IMR-90 (cell line): ENCODE results near the gene CCDC148. TPM values are rescaled to one million over a fixed set of nuclear protein-coding genes. Genes with fewer than 3 reads are reported as not detected.

Source experiments
- ATAC-seq: fragments of 200-7000 bp; cut with Tn5 transposase; 2 replicates; pipeline ENCODE4 v1.9.1; 2020; ENCODE audit warnings: low read depth, mild to moderate bottlenecking, moderate library complexity
- BruUV-seq: library from RNA; stranded (reverse); fragments of 400-500 nt; replicated peaks from 2 replicates; lab custom pipeline; 2021; lab: Mats Ljungman, UMichigan
- CTCF ChIA-PET: fragments of 300-600 bp; formaldehyde crosslinking; extraction: SDS; loops from one replicate; lab custom pipeline; 2021; ENCODE audit warnings: antibody characterized with exemption; lab: Yijun Ruan, JAX
- POLR2A ChIA-PET: fragments of 300-600 bp; sonication (Branson Sonifier 250); formaldehyde crosslinking; loops from one replicate; lab custom pipeline; 2022; ENCODE audit warnings: antibody characterized with exemption; ENCODE audit not compliant: unreplicated experiment; lab: Charles Lee
- DNase-seq: peaks from one replicate; pipeline ENCODE4 v3.0.0; 2013
- H2AFZ ChIP-seq: replicated peaks from 2 replicates; pipeline ENCODE3; 2013; ENCODE audit warnings: low read length, mild to moderate bottlenecking; ENCODE audit not compliant: poor library complexity
- H2AK5ac ChIP-seq: 2 replicates; pipeline ENCODE4 v1.6.1; 2013; ENCODE audit warnings: low read depth, low read length, inconsistent platforms
- H2AK9ac ChIP-seq: replicated peaks from 2 replicates; pipeline ENCODE3; 2013; ENCODE audit warnings: mild to moderate bottlenecking, low read depth, low read length, moderate library complexity; ENCODE audit not compliant: poor library complexity
- H2BK120ac ChIP-seq: 2 replicates; pipeline ENCODE4 v1.6.1; 2013; ENCODE audit warnings: low read depth, low read length, inconsistent platforms
- H2BK15ac ChIP-seq: 3 replicates; pipeline ENCODE4 v1.6.1; 2013; ENCODE audit warnings: low read depth, low read length, inconsistent platforms
- H2BK20ac ChIP-seq: 2 replicates; pipeline ENCODE4 v1.6.1; 2013; ENCODE audit warnings: low read depth, mild to moderate bottlenecking, inconsistent platforms, low read length, moderate library complexity
- H2BK5ac ChIP-seq: 2 replicates; pipeline ENCODE4 v1.6.1; 2013; ENCODE audit warnings: mild to moderate bottlenecking, low read depth, low read length, inconsistent platforms; ENCODE audit not compliant: poor library complexity, severe bottlenecking
- H3K14ac ChIP-seq: replicated peaks from 2 replicates; pipeline ENCODE4 v1.6.1; 2013; ENCODE audit warnings: low read depth, low read length, inconsistent platforms
- H3K18ac ChIP-seq: 2 replicates; pipeline ENCODE4 v1.6.1; 2013; ENCODE audit warnings: low read depth, low read length, control low read depth
- H3K23ac ChIP-seq: 2 replicates; pipeline ENCODE4 v1.6.1; 2013; ENCODE audit warnings: low read depth, low read length, inconsistent platforms
- H3K27ac ChIP-seq: 2 replicates; pipeline ENCODE4 v1.5.1; 2013; ENCODE audit warnings: mild to moderate bottlenecking, control low read depth, low read length; ENCODE audit not compliant: insufficient read depth
- H3K27me3 ChIP-seq: 2 replicates; pipeline ENCODE4 v1.6.1; 2013; ENCODE audit warnings: low read length; ENCODE audit not compliant: control insufficient read depth, insufficient read depth
- H3K36me3 ChIP-seq: 2 replicates; pipeline ENCODE4 v1.6.1; 2013; ENCODE audit warnings: low read length, mixed read lengths; ENCODE audit not compliant: control insufficient read depth, insufficient read depth
- H3K4ac ChIP-seq: 2 replicates; pipeline ENCODE4 v1.6.1; 2013; ENCODE audit warnings: low read depth, low read length, inconsistent platforms
- H3K4me1 ChIP-seq: 2 replicates; pipeline ENCODE4 v1.6.1; 2013; ENCODE audit warnings: low read length, mixed read lengths; ENCODE audit not compliant: control insufficient read depth, insufficient read depth
- H3K4me2 ChIP-seq: 2 replicates; pipeline ENCODE4 v1.6.1; 2013; ENCODE audit warnings: low read depth, mild to moderate bottlenecking, control low read depth, low read length, moderate library complexity
- H3K4me3 ChIP-seq: 2 replicates; pipeline ENCODE4 v1.5.1; 2013; ENCODE audit warnings: low read depth, mild to moderate bottlenecking, control low read depth, low read length, moderate library complexity; ENCODE audit not compliant: insufficient read depth
- H3K56ac ChIP-seq: 2 replicates; pipeline ENCODE4 v1.6.1; 2013; ENCODE audit warnings: low read length, inconsistent platforms; ENCODE audit not compliant: insufficient read depth; ENCODE audit errors: extremely low read depth
- H3K79me1 ChIP-seq, 2 experiments: 2 replicates each; pipeline ENCODE4 v1.6.1; 2013; ENCODE audit warnings: low read length in 2 of 2, inconsistent platforms in 1 of 2, low read depth in 1 of 2
- H3K9ac ChIP-seq: 2 replicates; pipeline ENCODE4 v1.6.1; 2013; ENCODE audit warnings: low read depth, low read length, control low read depth
- H3K9me1 ChIP-seq: 2 replicates; pipeline ENCODE4 v1.6.1; 2013; ENCODE audit warnings: low read length, inconsistent platforms; ENCODE audit not compliant: insufficient read depth
- H3K9me3 ChIP-seq: 2 replicates; pipeline ENCODE4 v1.6.1; 2013; ENCODE audit warnings: low read length; ENCODE audit not compliant: control insufficient read depth, insufficient read depth
- H4K20me1 ChIP-seq: 2 replicates; pipeline ENCODE4 v1.6.1; 2013; ENCODE audit warnings: low read length, inconsistent platforms; ENCODE audit not compliant: insufficient read depth
- H4K5ac ChIP-seq: 2 replicates; pipeline ENCODE4 v1.6.1; 2013; ENCODE audit warnings: mild to moderate bottlenecking, low read depth, low read length, control low read depth
- H4K8ac ChIP-seq, 2 experiments: 2 replicates each; pipeline ENCODE4 v1.6.1; 2013; ENCODE audit warnings: low read depth in 2 of 2, low read length in 2 of 2, control low read depth in 1 of 2, inconsistent platforms in 1 of 2
- H4K91ac ChIP-seq: 2 replicates; pipeline ENCODE4 v1.6.1; 2013; ENCODE audit warnings: low read depth, low read length, inconsistent platforms; ENCODE audit not compliant: insufficient read depth
- BHLHE40 ChIP-seq: fragments of 150-350 bp; IDR thresholded peaks from 2 replicates; pipeline ENCODE4 v1.6.1; 2016; ENCODE audit warnings: mild to moderate bottlenecking, low read depth, low read length
- CEBPB ChIP-seq: IDR thresholded peaks from 2 replicates; pipeline ENCODE4 v1.6.1; 2012; ENCODE audit warnings: low read depth, low read length, improper control_type of control experiment
- CHD1 ChIP-seq: IDR thresholded peaks from 2 replicates; pipeline ENCODE4 v1.6.1; 2012; ENCODE audit warnings: low read depth, low read length, improper control_type of control experiment
- CTCF ChIP-seq: conservative IDR thresholded peaks from 2 replicates; pipeline ENCODE4 v1.5.1; 2012; ENCODE audit warnings: mild to moderate bottlenecking, low read depth, low read length, improper control_type of control experiment
- ELK1 ChIP-seq: fragments of 150-350 bp; IDR thresholded peaks from 2 replicates; pipeline ENCODE4 v1.6.1; 2016; ENCODE audit warnings: low read depth, mild to moderate bottlenecking, low read length, moderate library complexity, borderline replicate concordance
- FOS ChIP-seq: fragments of 150-350 bp; IDR thresholded peaks from 2 replicates; pipeline ENCODE4 v1.6.1; 2016; ENCODE audit warnings: low read depth, low read length
- MAFK ChIP-seq: IDR thresholded peaks from 2 replicates; pipeline ENCODE4 v1.6.1; 2012; ENCODE audit warnings: low read depth, low read length, improper control_type of control experiment
- MAZ ChIP-seq: IDR thresholded peaks from 2 replicates; pipeline ENCODE4 v1.6.1; 2012; ENCODE audit warnings: low read depth, mild to moderate bottlenecking, low read length, improper control_type of control experiment, moderate library complexity, borderline replicate concordance
- MXI1 ChIP-seq: IDR thresholded peaks from 2 replicates; pipeline ENCODE4 v1.6.1; 2012; ENCODE audit warnings: low read depth, mild to moderate bottlenecking, low read length, moderate library complexity, borderline replicate concordance
- NFE2L2 ChIP-seq: fragments of 150-350 bp; IDR thresholded peaks from 2 replicates; pipeline ENCODE4 v1.6.1; 2016; ENCODE audit warnings: low read depth, mild to moderate bottlenecking, low read length
- POLR2A ChIP-seq: IDR thresholded peaks from 2 replicates; pipeline ENCODE4 v1.6.1; 2012; ENCODE audit warnings: mild to moderate bottlenecking, low read depth, low read length
- RAD21 ChIP-seq: IDR thresholded peaks from 2 replicates; pipeline ENCODE4 v1.6.1; 2012; ENCODE audit warnings: low read length, improper control_type of control experiment
- RCOR1 ChIP-seq: IDR thresholded peaks from 2 replicates; pipeline ENCODE4 v1.6.1; 2012; ENCODE audit warnings: mild to moderate bottlenecking, low read length, improper control_type of control experiment; ENCODE audit not compliant: insufficient replicate concordance
- RFX5 ChIP-seq: IDR thresholded peaks from 2 replicates; pipeline ENCODE4 v1.8.0; 2012; ENCODE audit warnings: low read depth, mild to moderate bottlenecking, low read length, moderate library complexity
- SMC3 ChIP-seq: fragments of 150-350 bp; IDR thresholded peaks from 2 replicates; pipeline ENCODE4 v1.6.1; 2016; ENCODE audit warnings: low read depth, mild to moderate bottlenecking, antibody characterized with exemption, low read length, moderate library complexity
- USF2 ChIP-seq: fragments of 150-350 bp; IDR thresholded peaks from 2 replicates; pipeline ENCODE4 v1.6.1; 2017; ENCODE audit warnings: mild to moderate bottlenecking, antibody characterized with exemption, low read length, low read depth
- WGBS, 2 experiments: methylation state at CpG; one replicate each; pipeline versions ENCODE4 v1.1.5 to v1.1.7; 2013; ENCODE audit warnings: missing lambda C conversion rate in 2 of 2; ENCODE audit not compliant: insufficient read length in 1 of 2; ENCODE audit errors: extremely low coverage in 2 of 2; 5-methylcytosine and 5-hydroxymethylcytosine counted together
- dilution Hi-C: fragments of 300-500 bp; cut with HindIII; formaldehyde crosslinking; loops from one replicate; pipeline ENCODE4 v1.14.3; 2018; ENCODE audit warnings: low sequenced_read_pairs; ENCODE audit not compliant: unreplicated experiment
- in situ Hi-C: fragments of 300-500 bp; cut with MboI; formaldehyde crosslinking; loops from 3 replicates; pipeline ENCODE4 v1.14.3; 2019; ENCODE audit warnings: low sequenced_read_pairs, inconsistent platforms, mixed read lengths
- intact Hi-C: fragments of 100-400 bp; cut with micrococcal nuclease; formaldehyde crosslinking; loops from 2 replicates; pipeline ENCODE4 v1.10.0; 2022
- polyA plus RNA-seq, 3 experiments: library from polyadenylated mRNA; depleted of rRNA; stranded (reverse); fragments of >200 nt; gene quantifications; 2 replicates each; pipeline ENCODE4 v1.2.3, GENCODE V29; 2012; ENCODE audit warnings: low replicate concordance in 1 of 3
- total RNA-seq: library from RNA; depleted of rRNA; stranded (reverse); fragments of >200 nt; gene quantifications from 2 replicates; pipeline ENCODE4 v1.2.3, GENCODE V29; 2012

CCDC148 gene
- total and polyA plus RNA-seq, 2 of the 4 experiments (the other 2 are of a cell fraction) = 0.18 to 0.31 TPM

- H3K27ac ChIP-seq = no peak overlapping the region
Observed at GRCh38 chr2:158300394-158300793, 156.2 kb downstream of the CCDC148 start.

More at GRCh38 chr2:158300394-158300793, 156.2 kb downstream of the CCDC148 start:
- Histone ChIP-seq H3K14ac (no peak overlapping the region), H3K4me1 (no peaks in the 10 kb centered on the region), H2BK120ac (no peak overlapping the region), H3K79me1 (no peaks in the 10 kb centered on the region), H3K4me3 (no peak overlapping the region), H2BK20ac (no peak overlapping the region), H3K9me1 (no peaks in the 10 kb centered on the region), H3K36me3 (no peaks in the 10 kb centered on the region), H2AK5ac (no peak overlapping the region), H3K9me3 (no peaks in the 10 kb centered on the region), H3K9ac (no peak overlapping the region), H2AK9ac (no peak overlapping the region), H4K8ac (no peak overlapping the region), H2BK15ac (no peak overlapping the region), H3K4ac (no peak overlapping the region), H3K23ac (no peak overlapping the region), H2BK5ac (no peak overlapping the region), H4K91ac (no peak overlapping the region), H3K4me2 (no peak overlapping the region), H4K5ac (no peak overlapping the region), H3K27me3 (no peaks in the 10 kb centered on the region), H3K56ac (no peak overlapping the region), H3K18ac (no peak overlapping the region), H4K20me1 (no peaks in the 10 kb centered on the region), H2AFZ (no peak overlapping the region)
- in situ Hi-C loops (no loop called here), dilution Hi-C loops (no loop called here), intact Hi-C loops (no loop called here)
- no TSS peak for BruUV-seq
- ATAC-seq = no peak
- ChIA-PET CTCF (no interaction called here), POLR2A (no interaction called here)
- no peak for DNase-seq
- 50% methylated on average over 1 of the region's 2 CpGs; no CpG with 5 or more reads in 1 of the 2 experiments for WGBS, 2 experiments
- TF ChIP-seq FOS (no peak), RFX5 (no peak), CTCF (no peak), USF2 (no peak), MAFK (no peak), RAD21 (no peak), MXI1 (no peak), CEBPB (no peak), RCOR1 (no peak), POLR2A (no peak), MAZ (no peak), SMC3 (no peak), ELK1 (no peak), CHD1 (no peak), BHLHE40 (no peak), NFE2L2 (no peak)
